SK-N-MC (cell line): ENCODE data around the gene PNCK.

Experiments used
- EZH2 ChIP-seq: fragments of 200-600 bp; sonication (generic); IDR thresholded peaks from one replicate; pipeline ENCODE4 v1.6.1; 2017; ENCODE audit warnings: antibody characterized with exemption
- POLR2AphosphoS5 ChIP-seq: IDR thresholded peaks from 2 replicates; pipeline ENCODE4 v1.6.1; 2012; ENCODE audit warnings: mild to moderate bottlenecking, low read depth, low read length, borderline replicate concordance

DNA sequence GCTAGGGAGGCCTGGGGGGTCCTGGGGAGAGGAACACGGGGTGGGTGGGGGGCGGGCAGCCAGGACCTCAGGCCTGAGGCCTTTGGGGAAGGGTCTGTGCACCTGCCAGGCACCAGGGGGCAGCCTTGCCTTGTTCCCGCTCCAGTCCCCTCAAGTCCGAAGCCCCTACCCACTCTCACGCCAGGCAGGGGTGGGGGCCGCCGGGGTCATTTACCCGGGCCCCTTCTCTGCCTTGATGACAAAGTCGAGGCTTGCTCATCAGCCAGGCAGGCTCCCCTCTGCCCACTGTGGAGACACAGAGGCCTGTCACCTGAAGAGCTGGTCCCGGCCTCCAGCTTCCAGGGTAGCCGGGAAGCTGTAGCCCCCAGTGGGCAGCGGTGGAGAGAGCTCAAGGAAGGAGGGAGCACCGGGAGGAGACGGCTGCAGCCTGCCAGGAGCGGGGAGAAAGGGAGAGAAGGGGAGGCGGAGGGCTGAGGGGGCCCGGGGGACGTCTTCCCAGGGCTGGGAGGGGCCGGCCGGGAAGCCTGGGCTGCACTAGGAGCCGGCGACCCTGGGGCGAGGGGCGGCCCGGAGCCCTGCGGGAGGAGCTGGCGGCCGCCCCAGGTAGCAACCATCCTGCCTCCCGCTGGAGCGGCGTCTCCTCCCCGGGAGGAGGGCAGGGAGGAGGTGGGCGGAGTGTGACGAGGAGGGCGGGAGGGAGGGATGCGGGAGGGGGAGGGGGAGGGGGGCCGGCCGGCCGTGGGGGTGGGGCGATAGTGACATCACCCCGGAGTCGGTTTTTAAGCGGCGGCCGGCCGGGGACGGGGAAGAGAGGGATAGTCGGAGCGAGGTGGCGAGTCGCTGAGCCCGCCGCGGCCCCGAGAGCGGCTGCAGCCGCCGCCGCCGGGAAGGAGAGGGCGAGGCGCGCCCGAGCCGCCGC, 13.8 kb upstream of the PNCK start, which contains the start of gene SLC6A8:
- TF ChIP-seq POLR2AphosphoS5 (peak; percentile 59; the same call in 1 of the 2 replicates), EZH2 (no peak)
